GM12872 (cell line): ENCODE measurements around the gene NAALADL1.

Experiments
- TF ChIP-seq, protein P1 (sequence below): IDR thresholded peaks from 3 replicates; pipeline ENCODE4 v1.5.1; 2011; ENCODE audit warnings: low read depth, mild to moderate bottlenecking, low read length, moderate library complexity; ENCODE audit not compliant: insufficient read depth

NAALADL1 gene

DNA sequence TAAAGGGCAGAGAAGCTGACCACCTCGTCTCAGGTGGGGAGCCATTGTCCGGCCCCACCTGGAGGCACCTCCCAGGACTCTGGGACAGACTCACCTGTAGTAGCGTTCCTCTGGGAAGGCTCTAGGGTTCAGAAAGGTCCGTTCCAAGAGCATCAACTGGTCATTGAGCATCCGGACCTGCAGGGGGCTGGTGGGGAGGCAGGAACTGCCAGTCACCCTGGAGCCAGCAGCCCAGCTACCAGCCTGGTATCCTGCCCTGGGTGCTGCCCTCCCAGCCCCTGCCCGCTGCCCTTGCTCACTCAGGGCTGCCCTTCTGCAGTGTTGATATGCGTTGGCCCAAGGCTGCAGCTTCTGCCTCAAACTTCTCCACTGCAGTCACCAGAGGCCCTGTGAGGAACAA is 12.6 kb downstream of the NAALADL1 start:
- TF ChIP-seq, protein P1, sequence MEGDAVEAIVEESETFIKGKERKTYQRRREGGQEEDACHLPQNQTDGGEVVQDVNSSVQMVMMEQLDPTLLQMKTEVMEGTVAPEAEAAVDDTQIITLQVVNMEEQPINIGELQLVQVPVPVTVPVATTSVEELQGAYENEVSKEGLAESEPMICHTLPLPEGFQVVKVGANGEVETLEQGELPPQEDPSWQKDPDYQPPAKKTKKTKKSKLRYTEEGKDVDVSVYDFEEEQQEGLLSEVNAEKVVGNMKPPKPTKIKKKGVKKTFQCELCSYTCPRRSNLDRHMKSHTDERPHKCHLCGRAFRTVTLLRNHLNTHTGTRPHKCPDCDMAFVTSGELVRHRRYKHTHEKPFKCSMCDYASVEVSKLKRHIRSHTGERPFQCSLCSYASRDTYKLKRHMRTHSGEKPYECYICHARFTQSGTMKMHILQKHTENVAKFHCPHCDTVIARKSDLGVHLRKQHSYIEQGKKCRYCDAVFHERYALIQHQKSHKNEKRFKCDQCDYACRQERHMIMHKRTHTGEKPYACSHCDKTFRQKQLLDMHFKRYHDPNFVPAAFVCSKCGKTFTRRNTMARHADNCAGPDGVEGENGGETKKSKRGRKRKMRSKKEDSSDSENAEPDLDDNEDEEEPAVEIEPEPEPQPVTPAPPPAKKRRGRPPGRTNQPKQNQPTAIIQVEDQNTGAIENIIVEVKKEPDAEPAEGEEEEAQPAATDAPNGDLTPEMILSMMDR, result no peak

DNA sequence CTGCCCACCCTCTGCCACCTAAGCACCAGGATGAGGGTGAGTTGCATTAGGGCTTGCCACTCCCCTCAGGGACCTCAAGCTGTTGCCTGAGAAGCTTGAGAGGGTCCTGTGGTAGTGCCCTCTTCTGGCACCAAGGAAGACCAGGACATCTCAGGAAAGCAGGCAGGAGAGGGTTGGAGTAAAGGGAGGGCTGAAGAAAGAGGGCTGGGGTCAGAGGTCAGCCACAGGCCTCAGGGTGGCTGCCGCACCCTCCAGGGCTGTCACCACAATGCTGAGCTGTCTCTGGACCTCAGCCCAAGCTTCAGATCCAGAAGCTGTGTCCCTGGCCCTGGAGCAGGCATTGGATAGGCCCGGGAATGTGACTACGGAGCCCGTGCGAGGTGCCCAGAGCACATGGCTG is 13.3 kb downstream of the NAALADL1 start:
- TF ChIP-seq, protein P1, result no peak

DNA sequence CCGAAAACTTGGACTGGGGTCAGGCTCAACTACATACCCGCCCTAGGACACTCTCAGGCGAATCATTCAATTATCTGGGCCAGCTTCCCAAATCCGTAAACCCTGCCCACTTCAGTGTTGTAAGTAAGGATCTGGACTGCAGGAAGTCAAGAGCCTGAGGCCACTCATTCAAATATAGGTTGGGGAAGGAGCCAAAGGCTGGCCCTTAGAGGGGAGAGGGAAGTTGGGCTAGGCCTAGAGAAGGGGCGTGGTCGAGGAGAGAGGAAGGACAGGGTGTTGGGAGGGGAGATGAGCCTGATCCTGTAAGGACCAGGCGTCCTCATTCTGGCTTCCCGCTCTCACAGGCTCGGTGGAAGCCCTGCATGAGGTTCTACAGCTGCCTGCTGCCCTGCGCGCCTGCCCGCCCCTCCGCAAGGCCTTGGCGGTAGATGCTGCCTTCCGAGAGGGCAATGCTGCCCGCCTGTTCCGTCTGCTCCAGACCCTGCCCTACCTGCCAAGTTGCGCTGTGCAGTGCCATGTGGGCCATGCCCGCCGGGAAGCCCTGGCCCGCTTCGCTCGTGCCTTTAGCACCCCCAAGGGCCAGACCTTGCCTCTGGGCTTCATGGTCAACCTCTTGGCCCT is 14.4 kb downstream of the NAALADL1 start:
- TF ChIP-seq, protein P1, result no peak

DNA sequence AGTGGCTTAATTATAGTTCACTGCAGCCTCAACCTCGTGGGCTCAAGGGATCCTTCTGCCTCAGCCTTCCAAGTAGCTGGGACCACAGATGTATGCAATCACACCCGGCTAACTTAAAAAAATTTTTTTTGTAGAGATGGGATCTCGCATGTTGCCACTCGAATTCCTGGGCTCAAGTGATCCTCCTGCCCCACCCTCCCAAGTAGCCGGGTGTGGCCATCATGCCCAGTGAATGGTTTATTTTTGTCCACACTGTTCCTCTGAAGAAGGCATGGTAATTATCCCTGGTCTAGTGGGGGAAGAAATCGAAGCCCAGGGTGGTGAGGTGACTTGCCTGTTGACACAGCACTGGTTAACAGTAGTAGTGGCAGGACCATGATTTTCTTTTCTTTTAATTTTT is 15.5 kb downstream of the NAALADL1 start:
- TF ChIP-seq, protein P1, result no peak

DNA sequence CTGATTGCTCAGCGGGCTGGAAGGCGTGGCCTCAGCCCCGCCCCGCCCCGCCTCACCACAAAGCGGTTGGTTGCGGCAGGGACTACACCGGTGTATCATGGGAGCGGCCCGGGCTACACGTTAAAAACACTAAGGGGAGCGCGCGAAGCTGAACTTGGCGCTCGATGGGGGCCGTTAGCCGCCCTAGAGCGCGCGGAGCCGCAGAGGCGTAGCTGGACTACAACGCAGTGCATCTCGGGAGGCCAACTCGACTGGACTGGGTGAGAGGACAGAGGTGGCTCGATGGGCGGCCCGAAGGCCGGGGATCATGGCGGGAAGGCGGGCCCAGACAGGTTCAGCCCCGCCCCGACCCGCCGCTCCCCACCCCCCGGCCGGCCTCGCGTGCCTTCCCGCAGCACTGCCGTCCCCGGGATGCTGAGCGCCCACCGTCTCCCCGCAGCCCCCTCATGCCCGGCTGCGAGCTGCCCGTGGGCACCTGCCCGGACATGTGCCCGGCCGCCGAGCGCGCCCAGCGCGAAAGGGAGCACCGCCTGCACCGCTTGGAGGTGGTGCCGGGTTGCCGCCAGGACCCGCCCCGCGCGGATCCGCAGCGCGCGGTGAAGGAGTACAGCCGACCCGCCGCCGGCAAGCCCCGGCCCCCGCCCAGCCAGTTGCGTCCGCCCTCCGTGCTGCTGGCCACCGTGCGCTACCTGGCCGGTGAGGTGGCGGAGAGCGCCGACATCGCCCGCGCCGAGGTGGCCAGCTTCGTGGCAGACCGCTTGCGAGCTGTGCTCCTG is 17.3 kb downstream of the NAALADL1 start, which contains the start of gene SAC3D1:
SAC3D1 (plus strand) TSS at position 364 of the 776 bp plus-strand sequence; CDS start at position 447, 83 bp downstream.
- TF ChIP-seq, protein P1, result no peak

DNA sequence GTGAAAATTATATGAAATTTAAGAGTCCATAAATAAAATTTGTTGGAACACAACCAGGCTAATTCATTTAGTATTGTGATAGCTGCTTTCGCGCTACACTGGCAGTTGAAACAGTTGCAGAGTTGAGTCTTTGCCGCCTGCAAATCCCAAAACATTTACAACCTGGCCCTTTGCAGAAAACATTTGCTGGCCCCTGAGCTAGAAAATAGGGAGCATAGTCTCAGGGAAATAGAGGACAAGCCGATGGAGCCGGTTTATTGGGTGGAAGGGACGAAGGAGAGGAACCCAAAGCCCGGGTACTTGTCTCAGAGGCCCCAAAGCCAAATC is 17.9 kb downstream of the NAALADL1 start:
- TF ChIP-seq, protein P1, result no peak

DNA sequence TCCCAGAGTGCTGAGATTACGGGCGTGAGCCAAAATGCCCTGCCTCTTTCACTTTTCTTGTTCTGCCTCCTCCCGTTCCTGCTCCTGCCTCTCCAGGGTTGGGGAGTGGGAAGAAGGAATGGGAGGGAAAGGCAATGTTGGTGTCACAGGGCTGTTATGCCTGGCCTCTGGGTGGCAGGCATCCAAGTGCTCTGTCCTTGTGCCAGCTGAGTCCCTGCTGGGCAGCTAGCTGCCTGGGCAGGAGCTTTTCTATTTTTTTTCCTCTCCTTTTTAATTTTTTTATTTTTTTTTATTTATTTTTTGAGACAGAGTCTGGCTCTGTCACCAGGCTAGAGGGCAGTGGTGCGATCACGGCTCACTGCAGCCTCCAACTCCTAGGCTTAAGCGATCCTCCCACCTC is 21.4 kb downstream of the NAALADL1 start:
- TF ChIP-seq, protein P1, result no peak
